Panc1 (cell line): Measurements from ENCODE around the gene KIR3DL2.

Source experiments
- POLR2AphosphoS5 ChIP-seq: IDR thresholded peaks from 2 replicates; pipeline ENCODE4 v1.6.1; 2012; ENCODE audit warnings: mild to moderate bottlenecking, low read depth, low read length, moderate library complexity
- SIN3A ChIP-seq: IDR thresholded peaks from 2 replicates; pipeline ENCODE4 v1.6.1; 2012; ENCODE audit warnings: low read depth, mild to moderate bottlenecking, low read length, moderate library complexity, borderline replicate concordance; ENCODE audit not compliant: insufficient read depth
- TCF7L2 ChIP-seq: IDR thresholded peaks from 2 replicates; pipeline ENCODE4 v1.6.1; 2011; ENCODE audit warnings: mild to moderate bottlenecking, low read depth, low read length, inconsistent platforms
- TF ChIP-seq, protein P1 (sequence below): fragments of 450-650 bp; IDR thresholded peaks from 2 replicates; pipeline ENCODE4 v1.5.1; 2017; ENCODE audit warnings: mild to moderate bottlenecking
- TF ChIP-seq, protein P2 (sequence below), 2 experiments: IDR thresholded peaks; 2 replicates each; pipeline ENCODE4 v1.6.1; 2011 to 2012; ENCODE audit warnings: low read depth in 2 of 2, control low read depth in 1 of 2, low read length in 1 of 2, mild to moderate bottlenecking in 1 of 2, moderate library complexity in 1 of 2; ENCODE audit not compliant: insufficient read depth in 1 of 2

DNA sequence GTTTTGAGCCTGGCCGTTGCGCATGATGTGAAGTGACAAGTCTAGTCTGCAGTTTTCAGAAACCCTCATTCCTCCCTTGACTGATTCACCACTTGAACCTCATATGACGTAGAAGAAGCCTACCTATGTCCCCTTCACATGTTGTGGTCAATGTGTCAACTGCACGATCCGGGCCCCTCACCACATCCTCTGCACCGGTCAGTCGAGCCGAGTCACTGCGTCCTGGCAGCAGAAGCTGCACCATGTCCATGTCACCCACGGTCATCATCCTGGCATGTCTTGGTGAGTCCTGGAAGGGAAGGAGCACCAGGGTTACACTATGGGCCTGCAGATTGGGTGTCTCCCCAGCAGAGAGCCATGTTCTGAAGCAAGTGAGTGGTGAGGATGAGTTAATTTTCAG lies 46.8 kb upstream of the KIR3DL2 start, which contains the start of gene KIR2DL4:
- TF ChIP-seq, protein P1, sequence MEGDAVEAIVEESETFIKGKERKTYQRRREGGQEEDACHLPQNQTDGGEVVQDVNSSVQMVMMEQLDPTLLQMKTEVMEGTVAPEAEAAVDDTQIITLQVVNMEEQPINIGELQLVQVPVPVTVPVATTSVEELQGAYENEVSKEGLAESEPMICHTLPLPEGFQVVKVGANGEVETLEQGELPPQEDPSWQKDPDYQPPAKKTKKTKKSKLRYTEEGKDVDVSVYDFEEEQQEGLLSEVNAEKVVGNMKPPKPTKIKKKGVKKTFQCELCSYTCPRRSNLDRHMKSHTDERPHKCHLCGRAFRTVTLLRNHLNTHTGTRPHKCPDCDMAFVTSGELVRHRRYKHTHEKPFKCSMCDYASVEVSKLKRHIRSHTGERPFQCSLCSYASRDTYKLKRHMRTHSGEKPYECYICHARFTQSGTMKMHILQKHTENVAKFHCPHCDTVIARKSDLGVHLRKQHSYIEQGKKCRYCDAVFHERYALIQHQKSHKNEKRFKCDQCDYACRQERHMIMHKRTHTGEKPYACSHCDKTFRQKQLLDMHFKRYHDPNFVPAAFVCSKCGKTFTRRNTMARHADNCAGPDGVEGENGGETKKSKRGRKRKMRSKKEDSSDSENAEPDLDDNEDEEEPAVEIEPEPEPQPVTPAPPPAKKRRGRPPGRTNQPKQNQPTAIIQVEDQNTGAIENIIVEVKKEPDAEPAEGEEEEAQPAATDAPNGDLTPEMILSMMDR, result no peak
- no peak for TF ChIP-seq POLR2AphosphoS5
- TF ChIP-seq TCF7L2, result no peak
- TF ChIP-seq SIN3A, result no peak
- TF ChIP-seq, protein P2, sequence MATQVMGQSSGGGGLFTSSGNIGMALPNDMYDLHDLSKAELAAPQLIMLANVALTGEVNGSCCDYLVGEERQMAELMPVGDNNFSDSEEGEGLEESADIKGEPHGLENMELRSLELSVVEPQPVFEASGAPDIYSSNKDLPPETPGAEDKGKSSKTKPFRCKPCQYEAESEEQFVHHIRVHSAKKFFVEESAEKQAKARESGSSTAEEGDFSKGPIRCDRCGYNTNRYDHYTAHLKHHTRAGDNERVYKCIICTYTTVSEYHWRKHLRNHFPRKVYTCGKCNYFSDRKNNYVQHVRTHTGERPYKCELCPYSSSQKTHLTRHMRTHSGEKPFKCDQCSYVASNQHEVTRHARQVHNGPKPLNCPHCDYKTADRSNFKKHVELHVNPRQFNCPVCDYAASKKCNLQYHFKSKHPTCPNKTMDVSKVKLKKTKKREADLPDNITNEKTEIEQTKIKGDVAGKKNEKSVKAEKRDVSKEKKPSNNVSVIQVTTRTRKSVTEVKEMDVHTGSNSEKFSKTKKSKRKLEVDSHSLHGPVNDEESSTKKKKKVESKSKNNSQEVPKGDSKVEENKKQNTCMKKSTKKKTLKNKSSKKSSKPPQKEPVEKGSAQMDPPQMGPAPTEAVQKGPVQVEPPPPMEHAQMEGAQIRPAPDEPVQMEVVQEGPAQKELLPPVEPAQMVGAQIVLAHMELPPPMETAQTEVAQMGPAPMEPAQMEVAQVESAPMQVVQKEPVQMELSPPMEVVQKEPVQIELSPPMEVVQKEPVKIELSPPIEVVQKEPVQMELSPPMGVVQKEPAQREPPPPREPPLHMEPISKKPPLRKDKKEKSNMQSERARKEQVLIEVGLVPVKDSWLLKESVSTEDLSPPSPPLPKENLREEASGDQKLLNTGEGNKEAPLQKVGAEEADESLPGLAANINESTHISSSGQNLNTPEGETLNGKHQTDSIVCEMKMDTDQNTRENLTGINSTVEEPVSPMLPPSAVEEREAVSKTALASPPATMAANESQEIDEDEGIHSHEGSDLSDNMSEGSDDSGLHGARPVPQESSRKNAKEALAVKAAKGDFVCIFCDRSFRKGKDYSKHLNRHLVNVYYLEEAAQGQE (IDR thresholded peaks at IDR 0.05; ENCODE audit: insufficient read depth in 1 of 2, low read depth in 2 of 2, low read length in 1 of 2), result no peak
